Measurements from ENCODE around the gene USPL1.

Gene USPL1

DNA sequence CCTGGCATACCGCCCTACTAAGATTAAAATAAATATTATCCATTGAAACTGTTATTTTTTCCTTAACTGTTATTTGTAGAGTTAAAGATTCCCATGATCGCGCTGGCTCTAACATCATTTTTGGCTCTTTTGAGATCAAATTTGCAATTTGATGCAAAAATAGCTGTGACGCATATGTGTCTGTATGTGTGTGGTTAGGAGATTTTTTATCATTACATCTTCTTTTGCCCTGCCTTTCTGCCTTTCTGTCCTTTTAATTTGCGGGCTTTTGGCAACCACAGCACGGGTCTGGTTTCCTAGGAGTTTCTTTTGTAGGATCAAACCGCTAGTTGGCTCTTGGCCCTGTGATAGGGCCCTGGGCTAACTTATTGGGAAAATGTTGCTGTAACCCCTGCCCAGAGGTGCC is 80.3 kb downstream of the USPL1 start:
- DNase-seq (ENCODE audit: low read depth) = peak; percentile 24

- no peak for DNase-seq (ENCODE audit: low read depth)
These were observed 80.8 kb downstream of the USPL1 start for GRCh38 chr13:30698488-30699005.

- DNase-seq (ENCODE audit: low read depth) = no peak
These were observed 82.6 kb downstream of the USPL1 start for GRCh38 chr13:30700364-30700763.

DNA sequence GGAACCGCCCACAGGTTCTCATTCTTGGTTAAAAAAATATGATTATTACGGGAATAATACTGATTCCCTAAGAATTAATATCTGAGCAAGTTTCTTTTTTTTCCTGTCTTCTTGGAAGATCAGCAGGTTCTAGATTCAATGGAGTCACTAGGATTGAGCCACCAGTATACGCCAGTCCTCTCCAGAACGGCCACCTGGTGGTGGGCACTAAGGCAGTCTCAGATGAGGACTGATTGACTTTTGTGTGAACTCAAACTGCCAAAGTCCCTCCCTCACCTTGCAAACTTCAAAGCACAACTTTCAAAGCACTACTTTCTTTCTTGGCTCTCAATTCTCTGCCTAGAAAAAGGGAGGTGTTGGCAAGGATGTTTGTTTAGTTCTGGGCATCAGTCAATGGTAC is 84.3 kb downstream of the USPL1 start:
- DNase-seq (ENCODE audit: low read depth) = no peak

GRCh38 chr13:30704596-30704995 is 86.9 kb downstream of the USPL1 start:
- no peak for DNase-seq (ENCODE audit: low read depth)

DNA sequence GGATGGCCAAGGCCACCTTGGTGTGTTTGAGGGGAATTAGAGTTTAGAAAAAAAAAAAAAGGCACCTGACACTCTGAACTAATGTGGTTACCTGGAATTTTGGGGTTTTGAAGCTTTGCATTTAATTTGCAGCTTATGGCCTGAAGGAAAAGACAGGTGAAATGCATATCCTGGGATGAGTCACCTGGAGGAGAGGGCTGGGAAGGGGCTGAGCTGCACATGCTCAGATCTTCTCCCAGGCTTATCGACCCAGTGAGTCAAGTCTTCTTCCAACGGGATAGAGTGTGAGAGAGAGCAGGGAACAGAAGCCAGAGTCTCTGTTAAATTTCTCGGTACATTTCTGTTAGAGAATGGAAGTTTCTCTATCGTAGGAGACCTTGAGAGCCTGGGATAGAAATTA is 88.0 kb downstream of the USPL1 start:
- DNase-seq (ENCODE audit: low read depth) = no peak

- DNase-seq (ENCODE audit: low read depth) = no peak
These were observed 90.8 kb downstream of the USPL1 start for GRCh38 chr13:30708541-30708940.

Measured in fibroblast of the conjunctiva (primary cell).